GM21528 (cell line): Measurements from ENCODE around the gene HMGA1.
A peak's percentile ranks its signal among the peaks of the same experiment; 100 is the strongest.

Source experiments
- ATAC-seq: cut with Tn5 transposase; IDR thresholded peaks from one replicate; pipeline ENCODE4 v1.9.1; 2021; ENCODE audit warnings: mild to moderate bottlenecking, moderate library complexity; ENCODE audit not compliant: unreplicated experiment, low FRiP score

The HMGA1 gene, protein sequence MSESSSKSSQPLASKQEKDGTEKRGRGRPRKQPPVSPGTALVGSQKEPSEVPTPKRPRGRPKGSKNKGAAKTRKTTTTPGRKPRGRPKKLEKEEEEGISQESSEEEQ

DNA sequence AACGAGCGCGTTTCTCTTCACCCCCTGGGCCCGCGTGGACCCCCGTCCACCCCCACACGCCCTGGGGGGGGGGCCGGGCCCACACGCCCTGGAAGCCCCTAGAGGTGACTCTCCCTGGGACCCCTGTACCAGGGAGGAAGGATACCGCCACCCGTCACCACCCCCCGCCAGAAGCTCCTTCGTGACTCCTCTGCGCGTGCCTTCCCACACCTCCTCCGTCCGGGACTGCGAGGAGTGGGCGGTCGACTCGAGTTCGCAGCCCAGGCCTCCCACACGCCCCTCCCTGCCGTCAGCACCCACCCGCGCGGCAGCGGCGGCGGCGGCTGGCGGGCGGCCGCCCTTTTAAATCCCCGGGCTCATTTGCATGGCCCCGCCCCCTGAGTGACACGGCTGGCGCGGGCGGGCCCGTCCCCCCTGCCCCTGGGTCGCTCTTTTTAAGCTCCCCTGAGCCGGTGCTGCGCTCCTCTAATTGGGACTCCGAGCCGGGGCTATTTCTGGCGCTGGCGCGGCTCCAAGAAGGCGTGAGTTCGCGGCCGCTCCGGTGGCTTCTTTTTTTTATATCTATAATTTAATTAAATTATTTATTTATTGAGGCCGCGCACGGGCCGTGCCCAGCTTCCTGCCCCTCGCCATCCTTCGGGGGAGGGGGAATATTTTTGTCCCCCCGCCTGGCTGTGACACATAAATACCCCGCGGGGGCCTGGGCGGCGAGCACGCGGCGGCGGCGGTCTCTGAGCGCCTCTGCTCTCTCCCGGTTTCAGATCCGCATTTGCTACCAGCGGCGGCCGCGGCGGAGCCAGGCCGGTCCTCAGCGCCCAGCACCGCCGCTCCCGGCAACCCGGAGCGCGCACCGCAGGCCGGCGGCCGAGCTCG is at the start of gene HMGA1:
TSS of gene HMGA1 (plus strand) at position 431 of the 873 bp plus-strand sequence. CDS start 3,908 bp downstream, outside the sequence.
- peak; percentile 61 for ATAC-seq

- no peak for ATAC-seq
Observed at GRCh38 chr6:34189806-34190503, 46.7 kb upstream of the HMGA1 start.

GRCh38 chr6:34190504-34191122 is 46.1 kb upstream of the HMGA1 start:
- ATAC-seq: no peak

GRCh38 chr6:34194772-34195171 is 41.9 kb upstream of the HMGA1 start:
- no peak for ATAC-seq

DNA sequence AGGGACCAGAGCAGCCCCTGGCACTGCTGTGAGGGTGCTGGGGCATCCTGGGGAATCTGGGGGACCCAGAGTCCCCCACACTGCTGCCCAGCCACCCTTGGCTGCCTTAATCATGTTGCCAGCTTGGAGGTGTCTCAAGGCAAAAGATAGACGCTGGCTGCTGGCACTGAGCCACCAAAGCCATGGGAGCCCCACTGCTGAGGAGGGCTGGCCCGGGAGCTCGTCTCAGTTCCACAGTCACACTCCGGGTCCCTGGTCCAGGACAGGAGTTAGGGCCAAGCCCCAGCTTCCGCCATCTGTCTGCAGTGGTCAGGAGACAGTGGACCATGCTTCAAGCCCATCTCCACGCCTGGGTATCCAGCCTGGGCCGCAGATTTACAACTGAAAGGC is 41.0 kb upstream of the HMGA1 start:
- ATAC-seq: no peak

DNA sequence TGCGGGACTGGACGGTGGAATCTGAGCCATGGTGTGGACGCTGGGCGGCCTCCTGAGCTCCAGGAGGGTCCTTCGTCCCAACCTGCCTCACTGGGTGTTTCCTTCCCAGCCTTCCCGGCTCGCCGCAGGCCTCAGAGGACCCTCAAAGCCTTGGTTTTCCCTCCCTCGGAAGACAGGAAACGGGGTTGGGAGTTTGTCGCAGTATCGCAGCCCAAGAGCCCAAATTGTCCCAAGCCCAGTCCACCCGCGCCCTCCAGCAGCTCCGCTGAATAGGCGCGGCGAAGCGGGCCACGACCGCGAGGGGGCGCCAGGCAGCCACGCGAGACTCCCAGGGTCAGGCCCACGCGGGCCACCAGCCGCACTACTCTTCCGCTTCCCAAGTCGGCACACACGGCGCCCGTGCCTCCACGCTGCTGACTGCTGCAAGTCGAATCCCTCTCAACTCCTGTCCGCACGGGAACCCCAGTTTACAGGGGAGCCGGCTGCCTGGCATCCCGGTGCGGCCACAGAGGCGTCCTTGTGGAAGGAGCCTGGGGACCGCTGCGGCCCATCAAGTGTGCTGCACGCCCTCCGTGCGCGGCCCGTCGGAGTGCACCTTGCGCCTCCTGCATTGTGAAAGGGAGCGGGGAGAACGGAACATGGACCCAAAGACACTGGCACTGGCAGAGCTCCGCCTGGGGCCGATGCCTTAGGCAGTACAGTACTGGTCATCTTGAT is 40.4 kb upstream of the HMGA1 start:
- peak; percentile 58 for ATAC-seq

DNA sequence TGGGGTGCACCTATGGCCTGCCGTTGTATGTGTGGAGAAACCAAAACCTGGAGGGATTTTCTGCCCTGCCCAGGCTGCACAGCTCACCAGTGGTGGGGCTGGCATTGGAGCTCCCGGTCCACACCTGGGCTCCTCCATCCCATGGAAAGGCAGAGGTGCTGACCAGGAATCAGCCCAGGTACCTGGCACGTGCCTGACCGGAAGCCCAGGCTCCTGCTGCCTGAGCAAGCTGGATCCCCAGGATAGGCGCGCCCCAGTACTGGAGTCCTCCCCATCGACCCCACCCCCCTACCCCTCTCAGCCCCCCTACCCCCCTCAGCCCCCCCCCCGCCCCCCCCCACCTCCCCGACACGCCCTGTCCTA is 39.9 kb upstream of the HMGA1 start:
- no peak for ATAC-seq

DNA sequence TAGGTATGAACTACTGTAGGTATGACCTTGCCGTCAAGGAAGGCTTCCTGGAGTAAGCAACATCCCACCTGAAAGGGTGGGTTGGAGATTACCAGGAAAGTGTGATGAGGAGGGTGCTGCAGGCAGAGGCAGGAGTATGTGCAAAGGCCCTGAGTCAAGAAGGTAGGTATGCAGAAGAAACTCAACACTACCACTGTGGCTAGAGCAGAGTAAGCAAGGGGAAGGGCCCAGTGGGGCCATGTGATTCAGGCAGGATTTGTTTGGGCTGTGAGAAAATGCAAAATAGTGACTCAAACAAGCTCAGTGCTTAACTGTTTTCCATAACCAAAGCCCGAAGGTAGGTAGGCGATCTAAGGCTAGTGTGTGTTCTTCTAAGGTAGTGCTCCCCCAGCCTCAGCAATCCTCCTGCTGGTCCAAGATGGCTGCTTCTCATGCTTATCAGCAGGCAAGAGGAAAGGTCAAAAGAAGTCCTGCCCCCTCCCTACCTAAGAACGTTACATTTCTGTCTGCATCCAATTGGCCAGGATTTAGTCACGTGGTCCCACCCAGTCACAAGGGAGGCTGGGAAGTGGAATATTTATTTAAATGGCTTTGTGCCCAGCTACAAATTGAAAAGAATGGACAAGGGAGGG is 36.2 kb upstream of the HMGA1 start:
- no peak for ATAC-seq

GRCh38 chr6:34201455-34202107 is 35.1 kb upstream of the HMGA1 start:
- ATAC-seq: no peak

DNA sequence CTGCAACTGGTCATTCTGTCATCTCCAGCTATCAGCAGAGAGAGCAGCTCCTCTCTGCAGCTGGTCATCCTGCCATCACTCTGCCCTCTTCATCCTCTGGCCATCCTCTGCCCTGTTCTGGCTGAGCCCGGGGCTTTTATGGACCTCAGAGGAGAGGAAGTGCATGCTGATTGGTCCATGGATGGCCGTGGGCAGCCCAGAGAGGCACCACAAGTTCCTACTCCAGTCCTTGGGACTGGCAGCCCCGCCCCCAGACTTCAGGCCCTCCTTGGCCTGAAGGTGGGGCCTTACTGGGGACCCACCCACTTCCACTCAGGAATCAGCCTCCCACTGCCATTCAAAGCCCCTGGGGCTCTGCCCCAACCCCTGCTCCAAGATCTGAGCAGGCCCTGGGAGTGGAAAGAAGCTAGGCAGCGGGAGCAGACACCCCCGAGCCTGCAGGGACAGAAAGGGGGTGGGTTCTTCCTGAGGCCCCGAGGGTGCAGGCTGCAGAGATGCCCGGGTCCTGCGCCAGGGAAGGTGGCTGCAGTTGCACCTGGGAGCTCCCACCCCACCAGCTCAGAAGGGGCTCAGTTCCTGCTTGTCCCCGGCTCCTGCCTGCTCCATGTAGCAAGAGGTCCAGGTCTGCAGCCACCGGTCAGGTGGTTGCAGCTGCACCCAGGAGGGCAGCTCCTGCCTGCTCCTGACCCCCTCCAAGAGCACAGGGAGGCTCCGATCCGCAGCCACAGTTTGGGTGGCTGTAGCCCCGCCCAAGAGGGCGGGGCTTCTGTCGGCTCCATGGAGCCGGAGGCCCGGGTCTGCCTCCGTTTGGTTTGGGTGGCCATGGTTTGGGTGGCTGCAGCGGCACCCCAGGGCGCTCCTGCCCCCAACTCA is 34.1 kb upstream of the HMGA1 start:
- ATAC-seq: no peak

- no peak for ATAC-seq
Observed at GRCh38 chr6:34204693-34205092, 32.0 kb upstream of the HMGA1 start.

- ATAC-seq: no peak
Observed at GRCh38 chr6:34205466-34205865, 31.2 kb upstream of the HMGA1 start.

DNA sequence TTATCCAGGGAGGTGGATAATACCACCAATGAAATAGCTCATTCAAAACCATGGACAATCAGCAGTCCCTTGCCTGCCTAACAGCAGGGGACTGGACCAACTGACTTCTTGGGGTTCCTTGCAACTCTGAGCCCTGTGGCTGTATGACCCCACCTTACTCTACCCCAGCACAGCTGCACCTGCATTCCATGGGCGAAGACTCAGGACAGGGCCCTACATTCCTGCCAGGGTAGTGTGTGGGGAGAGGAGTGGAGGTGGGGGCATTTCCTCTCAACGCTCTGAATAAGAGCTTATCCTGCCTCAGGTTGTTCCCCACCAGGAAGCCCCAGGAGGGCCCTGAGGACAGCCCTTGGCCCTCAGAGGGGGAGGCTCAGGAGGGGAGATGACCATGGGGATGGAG is 30.8 kb upstream of the HMGA1 start:
- no peak for ATAC-seq

GRCh38 chr6:34206726-34207125 is 29.9 kb upstream of the HMGA1 start:
- no peak for ATAC-seq

DNA sequence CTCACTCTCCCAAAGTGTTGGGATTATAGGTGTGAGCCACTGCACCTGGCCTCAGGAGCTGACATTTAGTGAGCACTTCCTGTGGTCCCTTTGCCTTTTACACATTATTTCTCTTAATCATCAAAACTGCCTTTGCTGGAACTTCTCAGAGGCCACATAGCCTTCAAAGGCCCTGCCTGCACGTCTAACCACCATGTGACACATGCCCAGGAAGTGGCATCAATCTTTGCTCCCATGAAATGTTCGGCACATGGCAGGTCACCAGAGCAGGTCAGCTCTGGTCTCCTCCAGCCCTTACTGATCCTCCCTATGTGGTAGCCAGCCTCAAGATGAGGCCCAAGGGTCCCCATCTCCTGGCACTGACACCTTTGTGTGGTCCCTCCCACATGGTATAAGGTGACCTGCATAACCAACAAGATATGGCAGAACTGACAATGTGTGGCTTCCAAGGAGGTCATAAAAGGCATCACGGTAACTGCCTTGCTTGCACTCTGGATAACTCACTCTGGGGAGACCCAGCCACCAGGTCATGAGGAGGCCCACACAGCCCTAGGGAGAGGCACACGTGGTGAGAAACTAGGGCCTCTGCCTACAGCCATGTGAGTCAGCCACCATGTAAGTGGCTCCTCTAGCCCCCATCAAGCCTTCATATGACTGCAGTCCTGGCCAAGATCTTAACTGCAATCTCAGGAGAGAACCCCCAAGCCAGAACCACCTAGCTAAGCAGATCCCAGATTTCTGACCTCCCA is 28.8 kb upstream of the HMGA1 start:
- ATAC-seq: no peak

GRCh38 chr6:34213772-34214171 is 22.9 kb upstream of the HMGA1 start:
- ATAC-seq: no peak

DNA sequence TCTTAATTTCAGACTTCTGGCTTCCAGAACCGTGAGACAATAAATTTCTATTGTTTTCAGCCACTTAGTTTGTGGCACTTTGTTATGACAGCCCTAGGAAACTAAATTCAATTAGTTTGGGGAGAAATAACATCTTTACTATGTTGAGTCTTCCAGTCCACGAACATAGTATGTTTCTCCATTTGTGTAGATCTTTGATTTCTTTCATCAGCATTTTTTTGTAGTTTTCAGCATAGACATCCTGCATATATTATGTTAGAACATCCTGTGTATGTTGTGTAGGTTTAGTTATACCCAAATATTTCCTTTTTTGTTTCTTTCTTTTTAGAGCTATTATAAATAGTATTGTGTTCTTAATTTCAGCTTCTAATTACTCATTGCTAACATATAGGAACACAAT is 18.0 kb upstream of the HMGA1 start:
- no peak for ATAC-seq

GRCh38 chr6:34223381-34223955 is 13.2 kb upstream of the HMGA1 start:
- ATAC-seq: peak; percentile 37
